Bronchial epithelial cell (primary cell): ENCODE measurements around the gene MSH5. TPM values are rescaled to one million over a fixed set of nuclear protein-coding genes. Genes with fewer than 3 reads are reported as not detected.
"Not testable (repeated sequence)": the region's sequence is repeated elsewhere in the genome, so short reads cannot be mapped to it uniquely, and the experiment has no call there.

Experiments
- DNase-seq: peaks from one replicate; pipeline ENCODE4 v3.0.0-alpha.2; 2010; ENCODE audit warnings: low read depth
- FAIRE-seq: peaks from 2 replicates; lab custom pipeline; 2011; peaks lifted over from hg19 to GRCh38; lab: Jason Lieb, UNC
- H3K27me3 ChIP-seq: 2 replicates; pipeline ENCODE4 v1.5.1; 2011; ENCODE audit warnings: low read length; ENCODE audit not compliant: control insufficient read depth, insufficient read depth
- H3K36me3 ChIP-seq: 2 replicates; pipeline ENCODE4 v1.5.1; 2011; ENCODE audit warnings: low read length; ENCODE audit not compliant: control insufficient read depth, insufficient read depth
- H3K4me3 ChIP-seq: 2 replicates; pipeline ENCODE4 v1.5.1; 2011; ENCODE audit warnings: mild to moderate bottlenecking, low read depth, low read length, control low read depth
- total RNA-seq: library from RNA; depleted of rRNA; stranded (reverse); fragments of >200 nt; gene quantifications from 2 replicates; pipeline ENCODE4 v1.2.1, GENCODE V29; 2014
- TF ChIP-seq, protein P1 (sequence below): IDR thresholded peaks from 2 replicates; pipeline ENCODE4 v1.5.1; 2011; ENCODE audit warnings: mild to moderate bottlenecking, moderate library complexity, low read length, control low read depth, inconsistent platforms; ENCODE audit not compliant: insufficient read depth, severe bottlenecking

Gene MSH5
- total RNA-seq, 1 donor from 2014 or later = 3.4 TPM

GRCh38 chr6:31708224-31708623, 31.6 kb upstream of the MSH5 start:
- TF ChIP-seq, protein P1, sequence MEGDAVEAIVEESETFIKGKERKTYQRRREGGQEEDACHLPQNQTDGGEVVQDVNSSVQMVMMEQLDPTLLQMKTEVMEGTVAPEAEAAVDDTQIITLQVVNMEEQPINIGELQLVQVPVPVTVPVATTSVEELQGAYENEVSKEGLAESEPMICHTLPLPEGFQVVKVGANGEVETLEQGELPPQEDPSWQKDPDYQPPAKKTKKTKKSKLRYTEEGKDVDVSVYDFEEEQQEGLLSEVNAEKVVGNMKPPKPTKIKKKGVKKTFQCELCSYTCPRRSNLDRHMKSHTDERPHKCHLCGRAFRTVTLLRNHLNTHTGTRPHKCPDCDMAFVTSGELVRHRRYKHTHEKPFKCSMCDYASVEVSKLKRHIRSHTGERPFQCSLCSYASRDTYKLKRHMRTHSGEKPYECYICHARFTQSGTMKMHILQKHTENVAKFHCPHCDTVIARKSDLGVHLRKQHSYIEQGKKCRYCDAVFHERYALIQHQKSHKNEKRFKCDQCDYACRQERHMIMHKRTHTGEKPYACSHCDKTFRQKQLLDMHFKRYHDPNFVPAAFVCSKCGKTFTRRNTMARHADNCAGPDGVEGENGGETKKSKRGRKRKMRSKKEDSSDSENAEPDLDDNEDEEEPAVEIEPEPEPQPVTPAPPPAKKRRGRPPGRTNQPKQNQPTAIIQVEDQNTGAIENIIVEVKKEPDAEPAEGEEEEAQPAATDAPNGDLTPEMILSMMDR = no peak
- DNase-seq (no peak), FAIRE-seq (no peak)
- Histone ChIP-seq H3K4me3 (no peak overlapping the region), H3K36me3 (no peaks in the 10 kb centered on the region), H3K27me3 (no peaks in the 10 kb centered on the region)

GRCh38 chr6:31709157-31709556, 30.6 kb upstream of the MSH5 start:
- not testable (repeated sequence) for DNase-seq, H3K27me3 ChIP-seq, FAIRE-seq, H3K36me3 ChIP-seq, H3K4me3 ChIP-seq

DNA sequence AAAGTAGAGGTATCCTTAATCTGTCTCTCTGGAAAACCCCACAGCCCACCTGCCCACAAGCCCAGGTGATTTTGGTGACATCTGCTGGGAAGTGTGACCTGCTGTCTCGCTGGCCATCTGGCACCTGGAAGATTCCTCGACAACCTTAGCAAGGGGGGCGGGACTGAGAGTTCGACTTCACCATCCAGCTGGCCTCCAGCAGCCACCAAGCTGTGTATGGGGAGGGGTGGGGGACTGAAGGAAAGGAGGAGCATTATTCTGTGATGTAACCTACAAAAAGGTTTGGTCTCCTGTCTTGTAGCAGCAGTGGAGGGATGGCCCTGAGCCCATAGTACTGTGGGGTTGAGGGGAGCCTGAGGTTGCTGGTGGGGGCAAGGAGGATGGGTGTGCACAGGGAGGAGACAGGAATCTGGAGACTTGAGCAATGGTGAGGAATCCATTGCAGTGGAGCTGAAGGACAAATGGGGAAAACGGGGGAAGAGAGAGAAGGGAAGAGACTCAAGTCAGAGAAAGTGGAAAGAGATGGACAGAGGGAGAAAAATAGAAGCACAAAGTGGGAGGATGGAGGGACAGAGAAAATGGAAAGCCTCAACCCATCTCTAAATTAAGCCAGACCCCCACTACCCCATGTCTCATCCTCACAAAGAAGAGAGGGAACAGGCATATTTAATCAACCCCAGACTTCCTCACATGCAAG, 29.1 kb upstream of the MSH5 start:
- FAIRE-seq (no peak), DNase-seq (no peak)
- H3K27me3 ChIP-seq = no peaks in the 10 kb centered on the region
- no peaks in the 10 kb centered on the region for H3K36me3 ChIP-seq
- TF ChIP-seq, protein P1 = no peak
- no peak overlapping the region for H3K4me3 ChIP-seq

DNA sequence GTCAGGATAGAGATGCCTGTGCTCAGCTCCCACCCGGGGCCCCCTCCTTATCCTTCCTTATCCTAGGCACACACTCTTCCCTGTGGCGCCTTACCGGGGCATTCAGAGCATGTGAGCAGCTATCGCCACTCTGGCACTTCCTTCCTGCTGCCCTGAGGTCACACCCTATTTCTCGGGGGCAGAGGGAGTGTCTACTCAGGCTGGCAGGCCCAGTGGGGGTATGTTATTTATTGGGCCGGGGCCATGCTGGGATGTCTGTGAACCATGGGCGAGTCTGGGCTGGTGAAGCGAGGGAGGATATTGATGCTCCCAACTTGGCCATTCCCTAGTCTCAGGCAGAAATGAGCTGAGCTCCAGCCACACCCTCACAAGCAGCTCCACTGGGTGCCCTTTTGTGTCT, 28.6 kb upstream of the MSH5 start:
- Histone ChIP-seq H3K4me3 (no peak overlapping the region), H3K27me3 (no peaks in the 10 kb centered on the region), H3K36me3 (no peaks in the 10 kb centered on the region)
- TF ChIP-seq, protein P1 = no peak
- DNase-seq = no peak
- FAIRE-seq = no peak

- no peak for DNase-seq
- H3K4me3 ChIP-seq = no peak overlapping the region
- H3K36me3 ChIP-seq = no peaks in the 10 kb centered on the region
- TF ChIP-seq, protein P1 = peak; percentile 57
- peak; percentile 75 for FAIRE-seq
- no peaks in the 10 kb centered on the region for H3K27me3 ChIP-seq
Observed at GRCh38 chr6:31712296-31712695, 27.5 kb upstream of the MSH5 start.

- DNase-seq = no peak
- no peak for FAIRE-seq
- Histone ChIP-seq H3K4me3 (no peak overlapping the region), H3K36me3 (no peaks in the 10 kb centered on the region), H3K27me3 (no peaks in the 10 kb centered on the region)
- TF ChIP-seq, protein P1 = no peak
Observed at GRCh38 chr6:31713465-31713864, 26.3 kb upstream of the MSH5 start.
